Measurements from ENCODE around the gene IGF1R. TPM values are rescaled to one million over a fixed set of nuclear protein-coding genes. Genes with fewer than 3 reads are reported as not detected.
A peak's percentile ranks its signal among the peaks of the same experiment; 100 is the strongest.

The IGF1R gene
- total RNA-seq, 2 experiments from 2014 or later: 7.1 to 7.7 TPM

DNA sequence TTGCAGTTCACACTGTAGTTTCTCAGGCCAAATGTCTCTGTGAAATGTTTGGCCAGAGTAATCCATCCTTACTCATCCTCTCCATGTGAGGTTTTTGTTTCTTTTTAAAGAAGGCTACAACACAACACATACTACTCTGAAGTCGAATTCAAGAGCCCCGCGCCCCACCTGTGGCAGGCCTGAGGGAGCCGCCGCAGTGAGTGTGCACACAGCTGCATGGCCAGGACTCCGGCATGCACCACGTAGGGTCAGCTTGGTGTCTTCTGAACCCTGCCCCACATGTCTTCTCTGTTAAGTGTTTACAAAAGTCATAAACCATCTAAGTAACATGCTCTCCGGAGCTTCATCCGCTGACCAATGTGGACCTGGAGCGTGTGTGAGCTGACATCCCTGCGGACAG lies 300.6 kb downstream of the IGF1R start:
- Mint-ChIP-seq H3K9me3 (no peaks in the 10 kb centered on the region), H3K27me3 (no peaks in the 10 kb centered on the region), H3K36me3 (ENCODE audit: low read depth) (no peaks in the 10 kb centered on the region), H3K27ac (no peak overlapping the region), H3K4me1 (peaks cover 21% of the 10 kb centered on the region), H3K4me3 (no peak overlapping the region)
- ChIA-PET POLR2A (no interaction called here), CTCF (no interaction called here)
- DNase-seq: no peak

GRCh38 chr15:98949624-98950023 lies 301.3 kb downstream of the IGF1R start:
- POLR2A ChIA-PET: no interaction called here
- no peak overlapping the region for H3K4me3 Mint-ChIP-seq
- H3K9me3 Mint-ChIP-seq: no peaks in the 10 kb centered on the region
- CTCF ChIA-PET: no interaction called here
- peaks cover 21% of the 10 kb centered on the region for H3K4me1 Mint-ChIP-seq
- H3K36me3 Mint-ChIP-seq (ENCODE audit: low read depth): no peaks in the 10 kb centered on the region
- no peak overlapping the region for H3K27ac Mint-ChIP-seq
- DNase-seq: no peak
- no peaks in the 10 kb centered on the region for H3K27me3 Mint-ChIP-seq

DNA sequence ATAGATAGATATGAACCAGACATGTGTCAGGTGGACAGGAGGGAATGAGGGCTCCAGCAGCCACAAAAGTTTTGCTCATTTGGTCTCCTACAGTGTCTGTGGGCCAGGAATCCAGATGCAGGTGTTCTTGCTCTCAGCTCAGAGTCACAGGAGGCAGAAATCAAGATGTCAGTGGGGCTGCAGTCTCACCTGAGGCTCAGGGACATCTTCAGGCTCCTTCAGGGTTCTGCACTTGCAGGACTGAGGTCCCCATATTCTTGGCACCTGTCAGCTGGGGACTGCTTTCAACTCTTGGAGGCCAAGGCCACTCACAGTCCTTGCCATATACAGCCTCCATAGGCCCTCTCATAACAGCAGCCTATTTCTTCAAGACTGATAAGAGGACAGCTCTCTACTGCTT lies 301.9 kb downstream of the IGF1R start:
- Mint-ChIP-seq H3K9me3 (no peaks in the 10 kb centered on the region), H3K27ac (no peak overlapping the region), H3K4me3 (no peak overlapping the region), H3K27me3 (no peaks in the 10 kb centered on the region), H3K4me1 (peaks cover 21% of the 10 kb centered on the region), H3K36me3 (ENCODE audit: low read depth) (no peaks in the 10 kb centered on the region)
- DNase-seq: no peak
- POLR2A ChIA-PET: no interaction called here
- CTCF ChIA-PET: no interaction called here

GRCh38 chr15:98951004-98951403 lies 302.7 kb downstream of the IGF1R start:
- peaks cover 21% of the 10 kb centered on the region for H3K4me1 Mint-ChIP-seq
- H3K9me3 Mint-ChIP-seq: no peaks in the 10 kb centered on the region
- no peak overlapping the region for H3K4me3 Mint-ChIP-seq
- DNase-seq: no peak
- H3K27me3 Mint-ChIP-seq: no peaks in the 10 kb centered on the region
- H3K27ac Mint-ChIP-seq: no peak overlapping the region
- H3K36me3 Mint-ChIP-seq (ENCODE audit: low read depth): no peaks in the 10 kb centered on the region
- POLR2A ChIA-PET: no interaction called here
- CTCF ChIA-PET: no interaction called here

GRCh38 chr15:98951493-98952320 lies 303.4 kb downstream of the IGF1R start:
- H3K27ac Mint-ChIP-seq: no peak overlapping the region
- H3K36me3 Mint-ChIP-seq (ENCODE audit: low read depth): no peaks in the 10 kb centered on the region
- ChIA-PET POLR2A (no interaction called here), CTCF (interaction anchor here (2.0 kb wide), 1 partner anchor 70 kb away, joined by 5 read pairs; no protein-coding TSS in a partner anchor)
- no peak overlapping the region for H3K4me3 Mint-ChIP-seq
- no peaks in the 10 kb centered on the region for H3K9me3 Mint-ChIP-seq
- peaks cover 21% of the 10 kb centered on the region for H3K4me1 Mint-ChIP-seq
- DNase-seq: no peak
- no peaks in the 10 kb centered on the region for H3K27me3 Mint-ChIP-seq

DNA sequence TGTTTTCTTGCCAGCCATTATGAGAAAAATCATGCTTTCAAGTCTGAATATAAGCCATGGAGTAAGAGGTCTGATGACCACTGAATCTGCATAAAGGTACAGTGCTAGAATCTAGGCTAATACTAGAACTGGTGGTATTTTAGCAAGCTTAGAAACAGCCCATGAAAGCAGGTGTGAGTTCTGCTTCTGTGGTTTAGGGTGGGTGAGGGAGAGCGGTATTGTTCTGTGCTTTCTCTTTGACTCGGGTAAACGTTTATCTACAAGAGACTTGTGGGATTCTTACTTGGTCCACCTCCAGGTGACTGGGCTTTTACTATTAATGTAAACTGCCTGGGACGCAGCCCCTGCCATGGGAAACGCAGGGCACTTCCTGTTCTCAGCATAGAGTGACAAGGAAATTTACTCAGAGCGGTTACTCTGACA lies 304.1 kb downstream of the IGF1R start:
- H3K4me1 Mint-ChIP-seq: peaks cover 21% of the 10 kb centered on the region
- H3K4me3 Mint-ChIP-seq: peak overlapping the region; percentile 9
- ChIA-PET CTCF (interaction anchor here (2.0 kb wide), 1 partner anchor 71 kb away, joined by 5 read pairs; no protein-coding TSS in a partner anchor), POLR2A (no interaction called here)
- H3K9me3 Mint-ChIP-seq: no peaks in the 10 kb centered on the region
- H3K36me3 Mint-ChIP-seq (ENCODE audit: low read depth): no peaks in the 10 kb centered on the region
- no peaks in the 10 kb centered on the region for H3K27me3 Mint-ChIP-seq
- H3K27ac Mint-ChIP-seq: peak overlapping the region; percentile 57
- peak; percentile 20 for DNase-seq

- Mint-ChIP-seq H3K27ac (peak overlapping the region; percentile 57), H3K9me3 (no peaks in the 10 kb centered on the region), H3K4me1 (peaks cover 21% of the 10 kb centered on the region), H3K36me3 (ENCODE audit: low read depth) (no peaks in the 10 kb centered on the region), H3K4me3 (no peak overlapping the region), H3K27me3 (no peaks in the 10 kb centered on the region)
- CTCF ChIA-PET: interaction anchor here (2.0 kb wide), 1 partner anchor 72 kb away, joined by 5 read pairs; no protein-coding TSS in a partner anchor
- POLR2A ChIA-PET: no interaction called here
- peak; percentile 52 for DNase-seq
Observed at GRCh38 chr15:98953000-98953787, 304.9 kb downstream of the IGF1R start.

GRCh38 chr15:98953968-98954367 lies 305.6 kb downstream of the IGF1R start:
- H3K27ac Mint-ChIP-seq: no peak overlapping the region
- H3K36me3 Mint-ChIP-seq (ENCODE audit: low read depth): no peaks in the 10 kb centered on the region
- no peak overlapping the region for H3K4me3 Mint-ChIP-seq
- H3K4me1 Mint-ChIP-seq: peaks cover 21% of the 10 kb centered on the region
- no peaks in the 10 kb centered on the region for H3K9me3 Mint-ChIP-seq
- ChIA-PET POLR2A (no interaction called here), CTCF (interaction anchor here (2.0 kb wide), 1 partner anchor 72 kb away, joined by 5 read pairs; no protein-coding TSS in a partner anchor)
- DNase-seq: no peak
- H3K27me3 Mint-ChIP-seq: no peaks in the 10 kb centered on the region

GRCh38 chr15:98954411-98954810 lies 306.1 kb downstream of the IGF1R start:
- POLR2A ChIA-PET: no interaction called here
- Mint-ChIP-seq H3K4me3 (no peak overlapping the region), H3K4me1 (peaks cover 21% of the 10 kb centered on the region), H3K27me3 (no peaks in the 10 kb centered on the region), H3K36me3 (ENCODE audit: low read depth) (no peaks in the 10 kb centered on the region), H3K9me3 (no peaks in the 10 kb centered on the region), H3K27ac (no peak overlapping the region)
- CTCF ChIA-PET: no interaction called here
- no peak for DNase-seq

GRCh38 chr15:98955331-98955730 lies 307.0 kb downstream of the IGF1R start:
- Mint-ChIP-seq H3K4me3 (no peak overlapping the region), H3K36me3 (ENCODE audit: low read depth) (no peaks in the 10 kb centered on the region), H3K9me3 (no peaks in the 10 kb centered on the region), H3K4me1 (peaks cover 21% of the 10 kb centered on the region), H3K27ac (no peak overlapping the region), H3K27me3 (no peaks in the 10 kb centered on the region)
- no peak for DNase-seq
- CTCF ChIA-PET: no interaction called here
- POLR2A ChIA-PET: no interaction called here

GRCh38 chr15:98955961-98956723 lies 307.8 kb downstream of the IGF1R start:
- peaks cover 21% of the 10 kb centered on the region for H3K4me1 Mint-ChIP-seq
- H3K36me3 Mint-ChIP-seq (ENCODE audit: low read depth): peaks cover 4% of the 10 kb centered on the region
- no peak overlapping the region for H3K4me3 Mint-ChIP-seq
- no peaks in the 10 kb centered on the region for H3K9me3 Mint-ChIP-seq
- POLR2A ChIA-PET: no interaction called here
- no peak for DNase-seq
- no peaks in the 10 kb centered on the region for H3K27me3 Mint-ChIP-seq
- CTCF ChIA-PET: no interaction called here
- no peak overlapping the region for H3K27ac Mint-ChIP-seq

- no peaks in the 10 kb centered on the region for H3K27me3 Mint-ChIP-seq
- ChIA-PET POLR2A (no interaction called here), CTCF (no interaction called here)
- H3K4me1 Mint-ChIP-seq: peaks cover 19% of the 10 kb centered on the region
- H3K36me3 Mint-ChIP-seq (ENCODE audit: low read depth): peaks cover 12% of the 10 kb centered on the region
- no peak overlapping the region for H3K4me3 Mint-ChIP-seq
- peaks cover 5% of the 10 kb centered on the region for H3K9me3 Mint-ChIP-seq
- no peak for DNase-seq
- H3K27ac Mint-ChIP-seq: no peak overlapping the region
Observed at GRCh38 chr15:98956796-98957553, 308.6 kb downstream of the IGF1R start.
